BE2C (cell line): ENCODE measurements around the gene TMEM154.

Source experiments
- DNase-seq: peaks from one replicate; pipeline ENCODE4 v3.0.0-alpha.2; 2020
- H3K27me3 ChIP-seq: fragments of 250-450 bp; sonication (Bioruptor Pico); 2 replicates; pipeline ENCODE4 v1.5.1; 2020; ENCODE audit warnings: mild to moderate bottlenecking
- H3K36me3 ChIP-seq: fragments of 250-450 bp; sonication (Bioruptor Pico); 2 replicates; pipeline ENCODE4 v1.5.1; 2020; ENCODE audit warnings: mild to moderate bottlenecking
- H3K4me1 ChIP-seq: fragments of 250-450 bp; sonication (Bioruptor Pico); 2 replicates; pipeline ENCODE4 v1.5.1; 2020
- H3K4me3 ChIP-seq: 2 replicates; pipeline ENCODE4 v1.5.1; 2011; ENCODE audit warnings: low read depth, low read length
- H3K9me3 ChIP-seq: fragments of 250-450 bp; sonication (Bioruptor Pico); 2 replicates; pipeline ENCODE4 v1.5.1; 2020
- CTCF ChIP-seq: IDR thresholded peaks from 2 replicates; pipeline ENCODE4 v1.5.1; 2012; ENCODE audit warnings: mild to moderate bottlenecking, low read depth, low read length

TMEM154 gene

DNA sequence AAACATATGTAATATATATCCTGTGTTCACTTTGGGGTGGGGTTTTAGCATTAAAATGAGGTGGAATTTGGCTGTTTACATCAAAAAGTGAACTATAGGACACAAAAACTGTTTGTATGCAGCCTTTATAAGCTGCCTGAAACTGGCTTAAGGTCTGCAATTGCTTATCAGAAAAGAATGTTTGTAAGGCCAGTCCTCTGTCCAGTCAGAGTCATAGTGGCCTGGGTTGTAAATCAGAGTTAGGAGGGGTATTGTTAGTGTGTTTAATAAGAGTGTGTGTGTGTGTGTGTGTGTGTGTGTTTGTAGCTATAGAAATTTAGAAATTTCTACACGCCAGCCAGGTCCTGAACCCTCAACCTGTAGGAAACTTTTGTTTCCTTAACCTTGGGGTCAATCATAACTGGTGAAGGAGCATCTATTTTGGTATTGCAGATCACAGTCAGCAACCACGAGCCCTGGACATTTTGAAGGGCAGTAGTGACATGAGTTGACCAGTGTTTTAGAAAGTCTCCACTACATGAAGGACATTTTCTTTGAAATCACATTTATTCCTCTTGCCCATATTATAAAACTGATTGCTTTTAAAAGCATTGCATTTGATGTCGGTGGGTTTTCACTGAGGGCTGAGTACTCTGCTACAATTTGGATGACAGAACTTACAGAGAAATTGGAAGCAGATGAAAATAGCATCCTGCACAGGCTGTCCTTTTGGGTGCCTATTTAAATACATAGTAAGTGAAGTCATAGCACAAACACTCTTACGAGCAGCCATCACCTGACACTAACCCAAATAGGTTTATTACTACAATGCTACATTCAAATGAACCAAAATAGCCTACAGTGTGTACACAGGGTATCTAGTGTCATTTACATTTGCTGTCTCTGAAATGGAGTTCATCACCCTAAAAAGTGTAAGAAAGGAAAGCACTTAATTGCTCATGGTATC is 11.2 kb upstream of the TMEM154 start:
- no peak for DNase-seq
- Histone ChIP-seq H3K27me3 (no peaks in the 10 kb centered on the region), H3K4me3 (no peak overlapping the region), H3K9me3 (no peaks in the 10 kb centered on the region), H3K4me1 (no peaks in the 10 kb centered on the region), H3K36me3 (no peaks in the 10 kb centered on the region)
- no peak for TF ChIP-seq CTCF

GRCh38 chr4:152689615-152690501 is 10.1 kb upstream of the TMEM154 start:
- no peak for TF ChIP-seq CTCF
- Histone ChIP-seq H3K36me3 (no peaks in the 10 kb centered on the region), H3K4me3 (no peak overlapping the region), H3K4me1 (no peaks in the 10 kb centered on the region), H3K9me3 (no peaks in the 10 kb centered on the region), H3K27me3 (no peaks in the 10 kb centered on the region)
- no peak for DNase-seq

- DNase-seq = no peak
- Histone ChIP-seq H3K4me3 (no peak overlapping the region), H3K4me1 (no peaks in the 10 kb centered on the region), H3K27me3 (no peaks in the 10 kb centered on the region), H3K36me3 (no peaks in the 10 kb centered on the region), H3K9me3 (no peaks in the 10 kb centered on the region)
- no peak for TF ChIP-seq CTCF
These were observed 8.3 kb upstream of the TMEM154 start for GRCh38 chr4:152687974-152688599.

DNA sequence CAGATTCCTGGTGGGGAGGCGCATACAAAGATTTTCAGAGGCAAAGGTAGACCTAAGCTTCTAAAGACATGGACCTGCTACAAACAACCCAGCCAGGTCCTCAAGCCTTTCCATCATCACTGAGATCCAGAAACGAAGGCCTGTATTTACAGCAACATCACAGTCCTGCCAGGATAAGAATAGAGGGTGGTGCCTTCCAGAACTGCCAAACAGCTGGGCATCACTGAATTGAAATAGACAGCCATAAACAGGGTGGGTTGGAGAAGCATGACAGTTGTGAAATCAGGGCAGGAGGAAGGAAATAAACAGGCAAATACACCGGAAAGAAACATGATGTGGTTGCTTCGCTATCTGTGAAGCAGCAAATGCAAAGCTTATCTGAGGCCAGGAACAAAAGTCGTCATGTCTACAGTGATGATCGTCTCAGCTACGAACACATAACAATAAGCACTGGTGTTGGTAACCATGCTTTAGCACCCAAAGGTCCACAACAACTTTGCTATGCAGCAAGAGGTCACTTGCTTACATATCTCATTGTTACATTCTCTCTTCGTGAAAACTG is 6.7 kb upstream of the TMEM154 start:
- H3K4me3 ChIP-seq = no peak overlapping the region

DNA sequence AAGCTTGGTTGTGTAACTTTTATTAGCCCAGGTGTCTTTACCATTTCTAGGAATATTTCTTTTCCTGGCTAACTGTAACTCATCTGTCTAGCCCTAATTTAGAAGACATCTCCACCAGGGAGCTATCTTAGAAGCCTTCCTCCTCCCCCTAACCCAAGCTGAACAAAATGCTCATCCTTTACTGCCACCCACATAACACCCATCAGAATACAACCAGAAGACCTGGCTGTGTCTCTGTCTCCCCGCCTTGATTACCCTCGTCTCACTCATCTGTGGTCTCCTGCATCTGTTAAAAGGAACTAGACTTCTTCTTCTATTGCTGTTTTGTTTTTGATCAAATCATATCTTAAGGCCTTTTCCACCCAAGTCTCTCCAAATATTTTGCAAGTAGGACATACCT is 4.8 kb upstream of the TMEM154 start:
- H3K27me3 ChIP-seq = no peaks in the 10 kb centered on the region
- no peaks in the 10 kb centered on the region for H3K36me3 ChIP-seq
- H3K9me3 ChIP-seq = no peaks in the 10 kb centered on the region
- no peak for DNase-seq
- no peak for TF ChIP-seq CTCF
- no peak overlapping the region for H3K4me3 ChIP-seq
- peaks cover 3% of the 10 kb centered on the region; the same call in 1 of the 2 replicates for H3K4me1 ChIP-seq

More for the DNA sequence above, 6.7 kb upstream of the TMEM154 start:
- Histone ChIP-seq H3K9me3 (no peaks in the 10 kb centered on the region), H3K36me3 (no peaks in the 10 kb centered on the region), H3K27me3 (no peaks in the 10 kb centered on the region), H3K4me1 (no peaks in the 10 kb centered on the region)
- DNase-seq = no peak
- no peak for TF ChIP-seq CTCF
